ENCODE results near the gene EID2.

EID2 gene

GRCh38 chr19:39533003-39533512, 6.9 kb downstream of the EID2 start:
- DNase-seq, result no peak

- peak; percentile 98 for DNase-seq
Measured at GRCh38 chr19:39532233-39533002, 7.5 kb downstream of the EID2 start, which contains the start of gene EID2B. EID2B (minus strand) TSS chr19:39532852; CDS start chr19:39532802, 50 bp downstream.

DNA sequence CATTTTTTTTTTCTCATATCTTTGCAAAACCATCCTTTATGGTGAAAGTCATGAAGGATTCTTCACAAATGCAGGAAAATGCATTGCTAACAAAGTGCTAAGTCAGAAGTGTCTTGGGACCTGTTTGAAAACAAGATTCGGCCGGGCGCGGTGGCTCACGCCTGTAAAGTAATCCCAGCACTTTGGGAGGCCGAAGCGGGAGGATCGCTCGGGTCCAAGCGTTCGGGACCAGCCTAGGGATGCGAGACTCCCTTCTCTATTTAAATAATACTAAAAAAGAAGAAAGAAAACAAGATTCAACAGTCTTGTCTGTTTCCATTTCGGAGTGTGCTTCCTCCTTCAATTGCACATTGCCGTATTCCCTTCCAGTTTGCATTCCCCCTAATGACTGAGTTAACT, 8.1 kb downstream of the EID2 start:
- no peak for DNase-seq

GRCh38 chr19:39525205-39525604, 14.8 kb downstream of the EID2 start:
- DNase-seq, result no peak

DNA sequence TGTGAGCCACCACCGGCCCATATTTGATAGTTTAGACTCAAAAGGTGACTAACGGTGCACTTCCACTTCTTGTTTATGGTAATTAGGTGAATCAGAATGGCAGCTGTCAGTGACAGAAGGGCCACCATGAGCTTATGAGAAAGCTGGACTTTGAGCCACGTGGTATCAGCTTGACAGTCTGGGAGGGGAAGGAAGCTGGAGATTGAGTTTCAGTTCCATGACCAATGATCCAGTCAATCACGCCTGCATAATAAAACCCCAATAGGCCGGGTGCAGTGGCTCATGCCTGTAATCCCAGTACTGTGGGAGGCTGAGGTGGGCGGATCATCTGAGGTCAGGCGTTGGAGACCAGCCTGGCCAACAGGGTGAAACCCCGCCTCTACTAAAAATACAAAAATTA, 15.5 kb downstream of the EID2 start:
- DNase-seq, result no peak

DNA sequence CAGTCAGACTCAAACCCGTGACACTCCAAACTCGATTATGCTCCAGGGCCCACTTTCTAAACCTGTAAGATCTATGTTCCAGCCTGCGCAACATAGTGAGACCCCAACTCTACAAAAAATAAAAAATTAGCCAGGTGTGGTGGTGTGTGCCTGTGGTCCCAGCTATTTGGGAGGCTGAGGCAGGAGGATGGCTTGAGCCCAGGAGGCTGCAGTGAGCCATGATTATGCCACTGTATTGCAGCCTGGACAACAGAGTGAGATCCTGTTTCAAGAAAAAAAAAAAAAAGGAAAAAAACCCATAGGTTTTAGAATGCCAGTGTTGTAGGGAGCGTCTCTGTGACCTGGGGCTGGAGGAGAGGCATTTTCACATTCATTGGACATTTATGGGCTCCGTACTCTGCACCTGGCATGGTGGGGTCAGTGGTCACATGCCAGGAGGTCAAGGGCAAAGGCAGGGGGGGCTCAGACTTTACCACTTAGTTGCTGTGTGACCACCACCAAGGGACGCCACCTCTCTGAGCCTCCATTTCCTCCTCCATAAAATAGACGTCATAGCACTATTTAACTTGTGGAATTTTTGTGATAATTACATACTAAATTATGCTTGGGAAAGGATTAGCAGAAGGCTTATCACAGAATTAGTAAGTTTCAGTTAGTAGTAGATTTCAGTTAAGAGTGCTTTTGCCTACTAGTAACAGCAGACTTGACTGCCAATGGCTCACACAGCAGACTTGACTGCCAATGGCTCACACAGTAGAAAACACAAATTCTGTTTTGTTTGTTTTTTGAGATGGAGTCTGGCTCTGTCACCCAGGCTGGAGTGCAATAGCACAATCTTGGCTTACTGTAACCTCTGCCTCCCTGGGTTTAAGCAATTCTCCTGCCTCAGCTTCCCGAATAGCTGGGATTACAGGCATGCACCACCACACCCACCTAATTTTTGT, 19.1 kb downstream of the EID2 start:
- no peak for DNase-seq

GRCh38 chr19:39518975-39519374, 21.0 kb downstream of the EID2 start:
- no peak for DNase-seq

DNA sequence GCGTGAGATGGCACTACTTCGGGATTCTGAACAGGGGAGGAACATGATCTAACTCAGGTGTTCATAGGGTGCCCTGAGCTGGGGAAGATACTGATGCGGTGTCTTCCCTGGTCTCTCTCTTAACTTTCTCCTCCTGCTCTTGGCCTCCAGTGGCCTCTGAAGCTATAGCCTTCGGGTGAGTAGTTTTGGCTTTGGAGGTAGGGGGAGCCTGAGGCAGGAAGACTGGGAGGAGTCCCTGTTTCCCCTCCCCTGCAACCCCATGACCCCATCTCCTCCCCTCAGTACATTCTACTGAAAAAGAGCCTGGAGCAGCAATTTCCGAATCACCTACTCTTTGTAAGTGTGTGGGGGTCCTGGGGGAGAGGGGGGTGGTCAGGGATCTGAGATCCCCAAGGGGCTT, 21.5 kb downstream of the EID2 start:
- DNase-seq, result no peak

GRCh38 chr19:39517432-39517831, 22.5 kb downstream of the EID2 start:
- no peak for DNase-seq

DNA sequence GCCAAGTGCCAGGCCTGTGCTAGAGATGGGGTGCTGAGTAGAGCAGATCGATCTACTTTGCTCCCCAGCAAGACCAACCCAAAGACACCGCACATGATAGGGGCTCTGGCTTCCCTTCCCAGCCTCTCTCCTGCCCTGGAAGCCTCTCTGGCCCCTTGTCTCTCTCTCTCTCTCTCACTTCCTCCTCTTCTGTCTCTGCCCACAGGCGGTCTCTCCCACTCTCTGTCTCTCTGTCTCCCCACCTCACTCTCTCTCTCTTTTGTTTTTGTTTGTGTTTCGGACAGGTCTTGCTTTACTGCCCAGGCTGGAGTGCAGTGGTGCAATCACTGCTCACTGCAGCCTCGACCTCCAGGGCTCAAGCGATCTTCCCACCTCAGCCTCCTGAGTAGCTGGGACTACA, 23.7 kb downstream of the EID2 start:
- DNase-seq, result no peak

- DNase-seq, result no peak
Measured at GRCh38 chr19:39515551-39516191, 24.3 kb downstream of the EID2 start.

GRCh38 chr19:39514840-39515550, 25.0 kb downstream of the EID2 start, which contains the start of gene SELENOV:
SELENOV (plus strand) TSS chr19:39515139; CDS start chr19:39515213, 74 bp downstream.
- DNase-seq, result no peak

- no peak for DNase-seq
Measured at GRCh38 chr19:39512988-39513387, 27.0 kb downstream of the EID2 start.

GRCh38 chr19:39509233-39509632, 30.7 kb downstream of the EID2 start:
- DNase-seq, result no peak

DNA sequence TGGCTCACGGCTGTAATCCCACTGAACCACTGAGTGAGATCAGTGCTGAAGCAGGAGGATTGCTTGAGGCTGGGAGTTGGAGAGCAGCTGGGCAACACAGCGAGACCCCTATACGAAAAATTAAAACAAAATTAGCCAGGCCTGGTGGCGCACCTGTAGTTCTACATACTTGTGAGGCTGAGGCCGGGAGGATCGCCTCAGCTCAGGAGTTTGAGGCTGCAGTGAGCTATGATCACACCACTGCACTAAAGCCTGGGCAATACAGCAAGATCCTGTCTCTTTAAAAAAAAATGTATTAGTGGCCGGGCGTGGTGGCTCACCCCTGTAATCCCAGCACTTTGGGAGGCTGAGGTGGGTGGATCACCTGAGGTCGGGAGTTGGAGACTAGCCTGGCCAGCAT, 31.3 kb downstream of the EID2 start:
- DNase-seq, result no peak

DNA sequence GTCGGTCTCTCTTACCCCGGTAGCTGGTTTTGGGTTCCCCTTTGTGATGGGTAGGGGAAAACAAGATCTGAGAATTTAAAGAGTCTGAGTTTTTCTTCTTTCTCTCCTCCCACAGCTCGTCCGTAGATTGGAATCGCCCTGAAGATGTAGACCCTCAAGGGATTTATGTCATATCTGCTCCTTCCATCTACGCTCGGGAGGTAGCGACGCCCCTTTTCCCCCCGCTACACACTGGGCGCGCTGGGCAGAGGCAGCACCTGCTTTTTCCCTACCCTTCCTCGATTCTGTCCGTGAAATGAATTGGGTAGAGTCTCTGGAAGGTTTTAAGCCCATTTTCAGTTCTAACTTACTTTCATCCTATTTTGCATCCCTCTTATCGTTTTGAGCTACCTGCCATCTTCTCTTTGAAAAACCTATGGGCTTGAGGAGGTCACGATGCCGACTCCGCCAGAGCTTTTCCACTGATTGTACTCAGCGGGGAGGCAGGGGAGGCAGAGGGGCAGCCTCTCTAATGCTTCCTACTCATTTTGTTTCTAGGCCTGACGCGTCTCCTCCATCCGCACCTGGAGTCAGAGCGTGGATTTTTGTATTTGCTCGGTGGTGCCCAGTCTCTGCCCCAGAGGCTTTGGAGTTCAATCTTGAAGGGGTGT, 32.1 kb downstream of the EID2 start:
- peak; percentile 63 for DNase-seq

- peak; percentile 87 for DNase-seq
Measured at GRCh38 chr19:39506944-39507714, 32.8 kb downstream of the EID2 start.

GRCh38 chr19:39506598-39506943, 33.4 kb downstream of the EID2 start:
- no peak for DNase-seq

DNA sequence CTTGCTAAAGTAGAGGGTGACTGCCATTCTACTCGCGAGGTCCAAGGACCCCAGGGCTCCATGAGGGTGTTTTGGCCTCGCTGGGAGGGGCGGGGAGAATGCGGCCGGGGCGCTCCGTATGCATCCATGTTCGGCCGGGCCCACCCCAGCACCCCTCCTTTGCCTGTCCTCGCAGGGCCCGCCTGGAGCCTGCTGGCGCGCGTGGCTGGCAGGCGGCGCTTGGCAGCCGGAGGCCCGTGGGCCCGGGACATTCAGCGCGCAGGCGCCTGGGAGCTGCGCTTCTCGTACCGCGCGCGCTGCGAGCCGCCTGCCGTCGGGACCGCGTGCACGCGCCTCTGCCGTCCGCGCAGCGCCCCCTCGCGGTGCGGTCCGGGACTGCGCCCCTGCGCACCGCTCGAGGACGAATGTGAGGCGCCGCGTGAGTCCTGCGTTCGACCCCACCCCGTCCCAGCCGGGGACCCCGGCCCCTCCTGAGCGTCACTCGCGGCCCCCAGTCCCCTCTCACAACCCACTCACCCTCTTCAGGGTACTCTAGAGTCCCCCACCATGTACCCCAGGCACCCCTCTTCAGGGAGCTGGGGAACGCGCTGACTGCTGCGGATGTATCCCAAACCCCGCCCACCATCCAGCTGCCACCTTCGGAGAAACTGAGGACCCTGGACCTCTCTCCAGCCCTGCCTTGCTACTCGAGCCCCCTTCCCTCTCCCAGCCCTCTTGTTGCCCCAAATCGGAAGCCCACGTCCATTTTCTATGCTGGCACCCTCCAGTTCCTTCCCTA, 37.1 kb downstream of the EID2 start:
- DNase-seq, result no peak

DNA sequence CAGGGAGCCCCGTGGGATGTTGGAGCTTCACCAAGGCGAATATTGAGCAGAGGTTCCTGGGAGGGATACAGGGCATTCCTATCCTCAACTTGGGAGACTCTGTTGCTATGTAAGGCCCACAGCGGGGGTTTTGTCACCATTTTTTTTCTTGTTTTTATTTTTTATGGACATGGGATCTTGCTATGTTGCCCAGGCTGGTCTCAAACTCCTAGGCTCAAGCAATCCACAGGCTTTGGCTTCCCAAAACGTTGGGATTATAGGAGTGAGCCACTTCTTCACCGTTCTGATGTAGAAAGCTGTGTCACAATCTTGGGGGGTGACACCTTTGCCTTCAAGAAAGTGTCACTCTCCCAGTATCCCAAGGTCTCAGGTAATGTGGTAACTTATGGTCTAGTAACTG, 38.6 kb downstream of the EID2 start:
- DNase-seq, result no peak
